Ramos (cell line): ENCODE data around the gene CHP1.
"Not testable (repeated sequence)": the region's sequence is repeated elsewhere in the genome, so short reads cannot be mapped to it uniquely, and the experiment has no call there.

Experiments
- in situ Hi-C: fragments of 300-500 bp; cut with MboI; formaldehyde crosslinking; loops from one replicate; pipeline ENCODE4 v1.14.3; 2022; ENCODE audit warnings: low sequenced_read_pairs; ENCODE audit not compliant: unreplicated experiment

Gene CHP1

GRCh38 chr15:41288464-41288863 is 57.4 kb downstream of the CHP1 start:
- in situ Hi-C loops: no loop called here

DNA sequence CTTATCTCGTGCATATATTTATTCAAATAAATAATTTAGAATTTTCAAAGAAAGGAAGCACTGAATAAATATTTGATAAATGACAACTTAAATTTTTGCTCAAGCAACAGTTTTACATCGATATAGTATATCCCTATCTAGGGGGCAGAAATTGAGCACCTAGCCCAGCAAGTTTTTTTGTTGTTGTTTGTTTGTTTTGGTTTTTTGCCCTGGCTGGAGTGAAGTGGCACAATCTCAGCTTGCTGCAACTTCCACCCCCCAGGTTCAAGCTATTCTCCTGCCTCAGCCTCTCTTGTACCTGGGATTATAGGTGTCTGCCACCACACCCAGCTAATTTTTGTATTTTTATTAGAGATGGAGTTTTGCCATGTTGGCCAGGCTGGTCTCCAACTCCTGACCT is 58.9 kb downstream of the CHP1 start:
- in situ Hi-C loops: no loop called here

DNA sequence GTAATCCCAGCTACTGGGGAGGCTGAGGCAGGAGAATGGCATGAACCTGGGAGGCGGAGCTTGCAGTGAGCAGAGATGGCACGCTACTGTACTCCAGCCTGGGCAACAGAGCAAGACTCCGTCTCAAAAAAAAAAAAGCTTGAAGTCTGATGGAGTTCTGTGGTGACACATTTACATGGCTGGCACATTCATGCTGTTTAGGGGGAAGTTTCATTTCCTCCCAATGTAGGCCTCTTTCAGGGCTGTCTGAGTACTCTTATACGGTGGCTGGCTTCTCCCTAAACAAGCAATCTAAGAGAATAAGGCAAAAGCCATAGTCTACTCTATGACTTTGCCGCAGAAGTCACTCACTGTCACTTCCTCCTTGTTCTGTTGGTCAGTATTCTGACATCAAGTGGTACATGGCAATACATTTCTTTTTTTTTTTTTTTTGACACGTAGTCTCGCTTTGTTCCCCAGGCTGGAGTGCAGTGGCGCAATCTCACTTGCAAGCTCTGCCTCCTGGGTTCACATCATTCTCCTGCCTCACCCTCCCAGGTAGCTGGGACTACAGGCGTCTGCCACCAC is 60.1 kb downstream of the CHP1 start:
- in situ Hi-C loops: no loop called here

GRCh38 chr15:41292521-41292920 is 61.5 kb downstream of the CHP1 start:
- in situ Hi-C loops: no loop called here

DNA sequence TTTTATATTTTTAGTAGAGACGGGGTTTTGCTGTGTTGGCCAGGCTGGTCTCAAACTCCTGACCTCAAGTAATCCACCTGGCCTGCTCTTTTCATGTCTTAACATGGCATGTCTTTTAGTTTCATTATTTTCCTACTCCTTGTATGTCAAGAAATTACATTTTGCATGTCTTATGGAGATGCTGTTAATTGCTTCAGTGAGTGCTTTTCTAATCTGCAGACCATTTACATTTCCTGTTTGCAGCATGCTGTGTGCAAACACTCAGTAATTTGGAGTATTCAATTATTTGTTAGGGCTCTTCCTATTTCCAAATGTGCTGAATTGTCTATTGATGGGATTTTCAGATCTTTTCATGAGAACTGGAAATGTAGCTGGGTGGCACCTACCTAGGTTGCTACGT is 70.1 kb downstream of the CHP1 start:
- in situ Hi-C loops: not testable (repeated sequence)

DNA sequence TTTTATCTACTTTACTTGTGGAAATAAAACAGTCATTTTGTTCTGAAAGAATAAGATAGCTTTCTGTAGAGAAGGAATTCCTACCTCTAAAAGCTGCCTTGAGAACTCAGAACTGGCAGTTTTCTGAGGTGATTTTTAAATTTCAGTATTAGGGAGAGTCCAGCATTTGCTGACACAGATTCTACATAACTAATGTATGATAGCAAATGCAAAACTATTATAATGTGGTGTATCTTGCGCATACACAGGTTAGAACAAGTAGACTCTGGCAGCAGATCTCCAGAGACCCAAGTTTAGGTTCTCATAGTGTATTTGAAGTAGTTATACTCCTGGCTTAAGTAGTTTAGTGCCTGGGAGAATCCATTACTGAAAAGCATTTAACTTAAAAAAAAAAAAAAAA is 70.5 kb downstream of the CHP1 start:
- in situ Hi-C loops: no loop called here

- in situ Hi-C loops: no loop called here
Observed at GRCh38 chr15:41304149-41304770, 73.2 kb downstream of the CHP1 start.

- in situ Hi-C loops: no loop called here
Observed at GRCh38 chr15:41307679-41308078, 76.6 kb downstream of the CHP1 start.

GRCh38 chr15:41309226-41309905 is 78.3 kb downstream of the CHP1 start:
- in situ Hi-C loops: no loop called here

GRCh38 chr15:41320805-41321330 is 89.8 kb downstream of the CHP1 start:
- in situ Hi-C loops: not testable (repeated sequence)

DNA sequence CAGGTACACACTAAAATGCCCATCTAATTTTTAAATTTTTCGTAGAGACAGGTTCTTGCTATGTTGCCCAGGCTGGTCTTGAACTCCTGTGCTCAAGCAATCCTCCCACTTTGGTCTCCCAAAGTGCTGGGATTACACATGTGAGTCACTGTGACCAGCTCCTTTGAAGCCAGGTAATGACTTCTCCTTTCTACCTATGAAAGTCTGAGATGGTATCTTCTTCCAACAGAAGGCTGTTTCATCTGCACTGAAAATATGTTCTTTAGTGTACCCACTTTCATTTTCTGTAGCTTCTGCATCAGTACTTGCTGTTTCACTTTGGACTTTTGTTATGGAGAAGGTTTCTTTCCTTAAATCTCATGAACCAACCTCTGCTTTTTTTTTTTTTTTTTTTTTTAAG is 92.5 kb downstream of the CHP1 start:
- in situ Hi-C loops: no loop called here

GRCh38 chr15:41331281-41331680 is 100.2 kb downstream of the CHP1 start:
- in situ Hi-C loops: no loop called here
